AG04449 (cell line): ENCODE data around the gene SLC20A1.
A peak's percentile ranks its signal among the peaks of the same experiment; 100 is the strongest.
"Not testable (repeated sequence)": the region's sequence is repeated elsewhere in the genome, so short reads cannot be mapped to it uniquely, and the experiment has no call there.

Experiments
- CTCF ChIA-PET: fragments of 350-600 bp; formaldehyde crosslinking; extraction: SDS; loops from one replicate; lab custom pipeline; 2021; ENCODE audit warnings: antibody characterized with exemption; lab: Yijun Ruan, JAX
- POLR2A ChIA-PET: fragments of 400-600, 350-600 bp; formaldehyde crosslinking; extraction: SDS; loops from one replicate; lab custom pipeline; 2020; ENCODE audit warnings: antibody characterized with exemption, inconsistent platforms; lab: Yijun Ruan, JAX
- DNase-seq: peaks from one replicate; pipeline ENCODE4 v3.0.0-alpha.2; 2010; ENCODE audit warnings: low read depth, low spot score
- H3K4me3 ChIP-seq: 2 replicates; pipeline ENCODE4 v1.5.1; 2011; ENCODE audit warnings: low read depth, mild to moderate bottlenecking, control low read depth, low read length
- TF ChIP-seq, protein P1 (sequence below): IDR thresholded peaks from one replicate; pipeline ENCODE4 v1.5.1; 2011; ENCODE audit warnings: mild to moderate bottlenecking, moderate library complexity, low read length, control low read depth, inconsistent platforms; ENCODE audit not compliant: insufficient read depth; ENCODE audit errors: missing control alignments

The SLC20A1 gene

DNA sequence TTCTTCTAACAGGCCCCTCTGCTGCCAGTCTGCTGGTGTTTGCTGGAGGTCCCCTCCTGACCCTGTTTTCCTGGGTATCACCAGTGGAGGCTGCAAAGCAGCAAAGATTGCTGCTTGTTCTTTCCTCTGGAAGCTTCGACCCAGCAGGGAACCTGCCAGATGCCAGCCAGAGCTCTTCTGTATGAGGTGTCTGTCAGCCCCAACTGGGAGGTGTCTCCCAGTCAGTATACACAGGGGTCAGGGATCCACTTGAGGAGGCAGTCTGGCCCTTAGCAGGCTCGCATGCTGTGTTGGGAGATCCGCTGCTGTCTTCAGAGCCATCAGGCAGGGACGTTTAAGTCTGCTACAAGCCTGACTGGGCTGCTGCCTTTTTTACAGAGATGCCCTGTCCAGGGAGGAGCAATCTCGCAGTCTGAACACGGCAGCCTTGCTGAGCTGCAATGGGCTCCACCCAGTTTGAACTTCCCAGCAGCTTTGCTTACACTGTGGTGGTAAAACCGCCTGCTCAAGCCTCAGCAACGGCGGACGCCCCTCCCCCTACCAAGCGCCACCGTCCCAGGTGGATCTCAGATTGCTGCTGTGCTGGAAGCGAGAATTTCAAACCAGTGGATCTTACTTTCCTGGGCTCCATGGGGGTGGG, 31.4 kb upstream of the SLC20A1 start:
- H3K4me3 ChIP-seq = no peak overlapping the region
- TF ChIP-seq, protein P1, sequence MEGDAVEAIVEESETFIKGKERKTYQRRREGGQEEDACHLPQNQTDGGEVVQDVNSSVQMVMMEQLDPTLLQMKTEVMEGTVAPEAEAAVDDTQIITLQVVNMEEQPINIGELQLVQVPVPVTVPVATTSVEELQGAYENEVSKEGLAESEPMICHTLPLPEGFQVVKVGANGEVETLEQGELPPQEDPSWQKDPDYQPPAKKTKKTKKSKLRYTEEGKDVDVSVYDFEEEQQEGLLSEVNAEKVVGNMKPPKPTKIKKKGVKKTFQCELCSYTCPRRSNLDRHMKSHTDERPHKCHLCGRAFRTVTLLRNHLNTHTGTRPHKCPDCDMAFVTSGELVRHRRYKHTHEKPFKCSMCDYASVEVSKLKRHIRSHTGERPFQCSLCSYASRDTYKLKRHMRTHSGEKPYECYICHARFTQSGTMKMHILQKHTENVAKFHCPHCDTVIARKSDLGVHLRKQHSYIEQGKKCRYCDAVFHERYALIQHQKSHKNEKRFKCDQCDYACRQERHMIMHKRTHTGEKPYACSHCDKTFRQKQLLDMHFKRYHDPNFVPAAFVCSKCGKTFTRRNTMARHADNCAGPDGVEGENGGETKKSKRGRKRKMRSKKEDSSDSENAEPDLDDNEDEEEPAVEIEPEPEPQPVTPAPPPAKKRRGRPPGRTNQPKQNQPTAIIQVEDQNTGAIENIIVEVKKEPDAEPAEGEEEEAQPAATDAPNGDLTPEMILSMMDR = no peak
- CTCF ChIA-PET = interaction anchor here (1.3 to 4.4 kb wide), 2 partner anchors 12 to 14 kb away, joined by 5 to 21 read pairs; no protein-coding TSS in a partner anchor
- DNase-seq = no peak
- POLR2A ChIA-PET = no interaction called here

DNA sequence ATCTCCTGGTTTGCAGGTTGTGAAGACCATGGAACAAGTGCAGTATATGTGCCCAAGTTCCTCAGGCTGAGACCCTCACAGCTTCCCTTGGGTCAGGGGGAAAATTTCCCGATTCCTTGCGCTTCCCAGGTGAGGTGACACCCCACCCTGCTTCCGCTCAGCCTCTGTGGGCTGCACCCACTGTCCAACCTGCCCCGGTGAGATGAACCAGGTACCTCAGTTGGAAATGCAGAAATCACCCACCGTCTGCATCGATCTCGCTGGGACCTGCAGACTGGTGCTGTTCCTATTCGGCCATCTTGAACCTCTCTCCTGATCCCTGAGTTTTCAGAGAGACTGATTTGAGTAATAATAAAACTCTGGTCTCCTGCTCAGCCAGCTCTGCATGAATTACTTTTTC, 30.7 kb upstream of the SLC20A1 start:
- H3K4me3 ChIP-seq = no peak overlapping the region
- POLR2A ChIA-PET = no interaction called here
- DNase-seq = no peak
- CTCF ChIA-PET = interaction anchor here (1.3 to 4.4 kb wide), 2 partner anchors 11 to 14 kb away, joined by 5 to 21 read pairs; no protein-coding TSS in a partner anchor
- TF ChIP-seq, protein P1 = no peak

DNA sequence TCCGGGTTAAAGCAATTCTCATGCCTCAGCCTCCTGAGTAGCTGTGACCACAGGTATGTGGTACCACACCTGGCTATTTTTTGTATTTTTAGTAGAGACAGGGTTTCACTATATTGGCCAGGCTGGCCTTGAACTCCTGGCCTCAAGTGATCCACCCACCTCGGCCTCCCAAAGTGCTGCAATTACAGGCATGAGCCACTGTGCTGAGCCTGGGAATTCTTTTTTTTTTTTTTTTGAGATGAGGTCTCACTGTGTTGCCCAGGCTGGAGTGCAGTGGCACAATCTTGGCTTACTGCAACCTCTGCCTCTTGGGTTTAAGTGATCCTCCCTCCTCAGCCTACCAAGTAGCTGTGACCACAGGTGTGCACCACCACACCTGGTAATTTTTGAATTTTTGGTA, 29.9 kb upstream of the SLC20A1 start:
- CTCF ChIA-PET = interaction anchor here (1.3 to 4.4 kb wide), 2 partner anchors 11 to 15 kb away, joined by 5 to 21 read pairs; no protein-coding TSS in a partner anchor
- DNase-seq, H3K4me3 ChIP-seq, POLR2A ChIA-PET: not testable (repeated sequence)

DNA sequence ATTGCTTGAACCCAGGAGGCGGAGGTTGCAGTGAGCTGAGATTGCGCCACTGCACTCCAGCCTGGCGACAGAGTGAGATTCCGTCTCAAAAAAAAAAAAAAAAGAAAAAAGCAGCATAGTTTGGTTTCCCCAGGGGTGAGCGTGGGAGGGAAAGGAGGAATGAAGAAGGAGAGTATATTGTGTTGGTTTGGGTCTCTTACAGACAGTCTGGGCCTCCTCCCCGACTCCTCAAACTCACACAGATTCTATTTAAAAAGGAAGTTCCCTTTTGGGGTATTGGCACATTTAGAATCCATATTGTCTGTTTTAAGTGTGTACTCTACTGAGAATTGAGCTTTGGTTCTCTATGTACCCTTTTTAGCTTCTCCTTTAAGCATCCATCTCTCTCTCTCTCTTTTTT, 27.4 kb upstream of the SLC20A1 start:
- CTCF ChIA-PET = interaction anchor here (1.0 to 2.1 kb wide), 2 partner anchors 14 to 18 kb away, joined by 3 to 13 read pairs; no protein-coding TSS in a partner anchor
- no peak for DNase-seq
- no peak overlapping the region for H3K4me3 ChIP-seq
- POLR2A ChIA-PET = no interaction called here
- TF ChIP-seq, protein P1 = no peak

DNA sequence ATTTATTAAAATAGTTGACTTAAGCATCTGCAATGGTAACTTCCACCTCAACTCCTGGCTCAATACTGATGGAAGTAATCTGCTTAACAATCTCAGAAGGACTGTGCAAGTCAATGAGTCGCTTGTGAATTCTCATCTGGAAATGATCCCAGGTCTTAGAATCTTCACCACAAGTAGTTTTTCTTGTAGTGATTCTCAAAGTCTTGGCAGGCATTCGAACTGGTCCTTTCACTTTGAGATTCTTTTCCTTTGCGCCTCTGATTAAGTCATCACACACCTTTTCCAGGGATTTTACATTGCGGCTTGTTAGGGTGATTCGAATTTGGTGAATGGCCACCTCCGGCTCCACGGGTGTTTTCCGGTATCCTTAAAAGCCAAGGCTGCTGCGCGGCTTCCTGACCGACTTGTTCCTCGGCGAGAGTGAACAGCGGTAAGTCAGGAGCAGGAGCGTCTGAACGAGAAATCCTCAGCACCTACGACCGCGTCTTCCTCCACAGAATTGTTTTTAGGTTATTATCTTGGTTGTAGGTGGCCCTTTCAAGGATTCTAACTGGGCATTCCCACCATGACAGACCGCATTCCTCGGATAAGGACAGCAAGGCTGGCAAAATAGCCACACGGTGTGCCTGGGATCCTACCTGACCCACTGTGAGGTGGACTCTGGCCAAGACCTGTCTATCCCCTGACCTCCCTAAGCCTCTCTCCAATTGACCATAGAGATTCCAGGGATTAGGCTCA, 23.8 kb upstream of the SLC20A1 start:
- DNase-seq = no peak
- POLR2A ChIA-PET = no interaction called here
- CTCF ChIA-PET = interaction anchor here (1.3 to 8.8 kb wide), 2 partner anchors 22 to 105 kb away, joined by 3 to 206 read pairs; no protein-coding TSS in a partner anchor
- TF ChIP-seq, protein P1 = no peak
- no peak overlapping the region for H3K4me3 ChIP-seq

DNA sequence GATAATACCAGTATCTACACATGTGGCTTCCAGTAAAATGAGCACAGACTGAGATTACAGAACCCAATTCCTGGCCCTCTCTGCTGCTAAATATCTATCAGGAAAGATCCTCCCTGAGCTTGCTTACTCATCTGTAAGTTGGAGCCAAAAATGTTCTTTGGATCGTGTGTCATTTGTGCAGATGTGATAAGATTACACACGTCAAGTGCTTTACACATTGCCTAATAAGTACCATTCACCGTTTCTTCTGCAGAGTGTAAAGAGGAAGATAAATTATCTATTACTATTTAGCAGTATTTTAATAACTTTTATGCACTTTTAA, 23.2 kb upstream of the SLC20A1 start:
- TF ChIP-seq, protein P1 = no peak
- ChIA-PET CTCF (interaction anchor here (1.3 to 8.8 kb wide), 2 partner anchors 23 to 105 kb away, joined by 3 to 206 read pairs; no protein-coding TSS in a partner anchor), POLR2A (interaction anchor here (10.7 kb wide), 1 partner anchor 24 kb away, joined by 102 read pairs; the partner anchor contains the start of gene SLC20A1)
- peak; percentile 86 for DNase-seq
- no peak overlapping the region for H3K4me3 ChIP-seq
